ENCODE results near the gene ALCAM.

DNA sequence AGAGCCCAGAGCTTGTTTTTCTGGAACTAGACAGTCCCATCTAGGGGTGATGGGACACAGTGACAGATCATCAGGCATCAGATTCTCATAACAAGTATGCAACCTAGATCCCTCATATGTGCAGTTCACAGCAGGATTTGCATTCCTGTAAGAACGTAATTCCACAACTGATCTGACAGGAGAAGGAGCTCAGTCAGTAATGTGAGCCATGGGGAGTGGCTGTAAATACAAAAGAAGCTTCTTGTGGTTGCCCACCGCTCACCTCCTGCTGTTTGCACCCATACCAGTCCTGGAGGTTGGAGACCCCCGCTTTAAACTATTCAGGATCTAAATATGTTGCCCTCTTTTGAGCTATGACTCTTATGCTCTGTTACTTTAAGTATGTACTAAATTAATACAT, 167.3 kb downstream of the ALCAM start:
- no peak for TF ChIP-seq POLR2A (IDR thresholded peaks at IDR 0.05)
- TF ChIP-seq, protein P1, sequence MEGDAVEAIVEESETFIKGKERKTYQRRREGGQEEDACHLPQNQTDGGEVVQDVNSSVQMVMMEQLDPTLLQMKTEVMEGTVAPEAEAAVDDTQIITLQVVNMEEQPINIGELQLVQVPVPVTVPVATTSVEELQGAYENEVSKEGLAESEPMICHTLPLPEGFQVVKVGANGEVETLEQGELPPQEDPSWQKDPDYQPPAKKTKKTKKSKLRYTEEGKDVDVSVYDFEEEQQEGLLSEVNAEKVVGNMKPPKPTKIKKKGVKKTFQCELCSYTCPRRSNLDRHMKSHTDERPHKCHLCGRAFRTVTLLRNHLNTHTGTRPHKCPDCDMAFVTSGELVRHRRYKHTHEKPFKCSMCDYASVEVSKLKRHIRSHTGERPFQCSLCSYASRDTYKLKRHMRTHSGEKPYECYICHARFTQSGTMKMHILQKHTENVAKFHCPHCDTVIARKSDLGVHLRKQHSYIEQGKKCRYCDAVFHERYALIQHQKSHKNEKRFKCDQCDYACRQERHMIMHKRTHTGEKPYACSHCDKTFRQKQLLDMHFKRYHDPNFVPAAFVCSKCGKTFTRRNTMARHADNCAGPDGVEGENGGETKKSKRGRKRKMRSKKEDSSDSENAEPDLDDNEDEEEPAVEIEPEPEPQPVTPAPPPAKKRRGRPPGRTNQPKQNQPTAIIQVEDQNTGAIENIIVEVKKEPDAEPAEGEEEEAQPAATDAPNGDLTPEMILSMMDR (IDR thresholded peaks at IDR 0.05) = no peak
